CD4-positive, CD25-positive, alpha-beta regulatory T cell (primary cell): ENCODE data around the gene PGRMC1. TPM values are rescaled to one million over a fixed set of nuclear protein-coding genes. Genes with fewer than 3 reads are reported as not detected.

Experiments
- ATAC-seq, 2 donors: fragments of 150-1000 bp; cut with Tn5 transposase; one replicate each; pipeline ENCODE4 v1.10.0; 2021; ENCODE audit warnings: low read depth in 2 of 2, moderate number of reproducible peaks in 2 of 2, moderate library complexity in 1 of 2
- DNase-seq, 3 donors: peaks; one replicate each; pipeline versions ENCODE4 v3.0.0 to v3.0.0-alpha.2; 2012 to 2022; ENCODE audit warnings: mixed read lengths in 1 of 3
- H3K27ac ChIP-seq: one replicate; pipeline ENCODE4 v1.7.0; 2013; ENCODE audit warnings: mild to moderate bottlenecking, low read length; ENCODE audit not compliant: insufficient read depth, poor library complexity, severe bottlenecking
- H3K27me3 ChIP-seq: one replicate; pipeline ENCODE4 v1.7.0; 2013; ENCODE audit warnings: low read length; ENCODE audit not compliant: control insufficient read depth, insufficient read depth
- H3K36me3 ChIP-seq: one replicate; pipeline ENCODE4 v1.7.0; 2013; ENCODE audit warnings: mild to moderate bottlenecking, low read length, moderate library complexity; ENCODE audit not compliant: control insufficient read depth, insufficient read depth
- H3K4me1 ChIP-seq: 2 replicates; pipeline ENCODE4 v1.7.0; 2013; ENCODE audit warnings: mild to moderate bottlenecking, low read length; ENCODE audit not compliant: insufficient read depth, control insufficient read depth, poor library complexity, severe bottlenecking
- H3K4me3 ChIP-seq: one replicate; pipeline ENCODE4 v1.7.0; 2013; ENCODE audit warnings: low read depth, mild to moderate bottlenecking, low read length, moderate library complexity
- H3K9me3 ChIP-seq, 2 experiments: 1 replicate in 1 of 2; 2 replicates in 1 of 2; pipeline ENCODE4 v1.7.0; 2013; ENCODE audit warnings: low read length in 2 of 2, mild to moderate bottlenecking in 1 of 2, moderate library complexity in 1 of 2; ENCODE audit not compliant: control insufficient read depth in 2 of 2
- H3K27ac Mint-ChIP-seq, 3 donors: one replicate each; pipeline ENCODE4 v1.8.0; 2020 to 2022; ENCODE audit warnings: mild to moderate bottlenecking in 3 of 3, mixed read lengths in 3 of 3, moderate library complexity in 2 of 3
- H3K27me3 Mint-ChIP-seq: one replicate; pipeline ENCODE4 v1.8.0; 2022; ENCODE audit warnings: mild to moderate bottlenecking, mixed read lengths
- H3K36me3 Mint-ChIP-seq: one replicate; pipeline ENCODE4 v1.8.0; 2020; ENCODE audit warnings: mixed read lengths
- H3K4me1 Mint-ChIP-seq, 4 donors: one replicate each; pipeline ENCODE4 v1.8.0; 2020 to 2022; ENCODE audit warnings: mixed read lengths in 4 of 4, mild to moderate bottlenecking in 1 of 4
- H3K4me3 Mint-ChIP-seq, 4 donors: one replicate each; pipeline ENCODE4 v1.8.0; 2020 to 2022; ENCODE audit warnings: mild to moderate bottlenecking in 4 of 4, mixed read lengths in 4 of 4, moderate library complexity in 3 of 4
- H3K9me3 Mint-ChIP-seq, 7 donors: one replicate each; pipeline ENCODE4 v1.8.0; 2020 to 2022; ENCODE audit warnings: mixed read lengths in 7 of 7, mild to moderate bottlenecking in 3 of 7, moderate library complexity in 2 of 7
- polyA plus RNA-seq, 4 donors: library from polyadenylated mRNA; unstranded; fragments of 300-500 nt; fragmentation: Illumina TruSeq; gene quantifications; one replicate each; pipeline ENCODE4 v1.2.3, GENCODE V29; 2021
- total RNA-seq: library from RNA; stranded (reverse); gene quantifications from one replicate; pipeline ENCODE4 v1.2.3, GENCODE V29; 2022

The PGRMC1 gene
- total RNA-seq (17.9 TPM), polyA plus RNA-seq (10 to 100 TPM; 20.3 to 26.3 (median 22.3) TPM)

- Histone ChIP-seq H3K9me3 (no peaks in the 10 kb centered on the region), H3K27me3 (no peaks in the 10 kb centered on the region), H3K27ac (peak within 1 kb of the TSS; percentile 51), H3K4me1 (peaks cover 8% of the 10 kb centered on the region), H3K36me3 (peaks cover 4% of the 10 kb centered on the region), H3K4me3 (peak within 1 kb of the TSS; percentile 77)
- Mint-ChIP-seq H3K27me3 (peaks cover 15% of the 10 kb centered on the region), H3K4me1 (peaks cover 13 to 28% (median 21%) of the 10 kb centered on the region in 4 donors), H3K4me3 (peak within 1 kb of the TSS; percentile 85 to 97 (median 94)), H3K36me3 (peaks cover 4% of the 10 kb centered on the region), H3K27ac (peak within 1 kb of the TSS; percentile 48 to 93 (median 89)), H3K9me3 (peaks cover 0 to 2% (median 0%) of the 10 kb centered on the region in 7 donors)
- DNase-seq (peak; percentile 72 to 87 (median 82)), ATAC-seq (peak; percentile 97 to 98)
Observed at GRCh38 chrX:119235872-119236622, at the start of gene PGRMC1. Gene PGRMC1 (plus strand): TSS chrX:119236285. CDS start chrX:119236364, 79 bp downstream.

- Histone ChIP-seq H3K27ac (no peak overlapping the region), H3K27me3 (no peaks in the 10 kb centered on the region), H3K4me3 (no peak overlapping the region), H3K36me3 (no peaks in the 10 kb centered on the region), H3K9me3 (no peaks in the 10 kb centered on the region), H3K4me1 (no peaks in the 10 kb centered on the region)
- ATAC-seq (no peak), DNase-seq (no peak)
- H3K27me3 Mint-ChIP-seq, result peaks cover 8% of the 10 kb centered on the region
- no peaks in the 10 kb centered on the region for H3K36me3 Mint-ChIP-seq
- H3K4me3 Mint-ChIP-seq, result no peak overlapping the region
- H3K4me1 Mint-ChIP-seq, result no peaks in the 10 kb centered on the region
- peaks cover 0 to 3% (median 0%) of the 10 kb centered on the region in 7 donors for H3K9me3 Mint-ChIP-seq
- H3K27ac Mint-ChIP-seq, result no peak overlapping the region
Observed at GRCh38 chrX:119186763-119187162, 49.3 kb upstream of the PGRMC1 start.

GRCh38 chrX:119187298-119187697, 48.8 kb upstream of the PGRMC1 start:
- DNase-seq, result no peak
- Histone ChIP-seq H3K4me3 (no peak overlapping the region), H3K27me3 (no peaks in the 10 kb centered on the region), H3K27ac (no peak overlapping the region), H3K36me3 (no peaks in the 10 kb centered on the region), H3K9me3 (no peaks in the 10 kb centered on the region), H3K4me1 (no peaks in the 10 kb centered on the region)
- peaks cover 5% of the 10 kb centered on the region for H3K27me3 Mint-ChIP-seq
- ATAC-seq, result no peak
- H3K9me3 Mint-ChIP-seq, result peaks cover 0 to 3% (median 0%) of the 10 kb centered on the region in 7 donors
- H3K4me3 Mint-ChIP-seq, result no peak overlapping the region
- H3K36me3 Mint-ChIP-seq, result no peaks in the 10 kb centered on the region
- H3K27ac Mint-ChIP-seq, result no peak overlapping the region
- no peaks in the 10 kb centered on the region for H3K4me1 Mint-ChIP-seq

GRCh38 chrX:119189115-119189514, 47.0 kb upstream of the PGRMC1 start:
- H3K27ac ChIP-seq, result no peak overlapping the region
- Mint-ChIP-seq H3K36me3 (no peaks in the 10 kb centered on the region), H3K4me1 (no peaks in the 10 kb centered on the region), H3K4me3 (no peak overlapping the region), H3K27me3 (peaks cover 5% of the 10 kb centered on the region), H3K9me3 (peaks cover 0 to 3% (median 0%) of the 10 kb centered on the region in 7 donors), H3K27ac (no peak overlapping the region)
- DNase-seq, result no peak
- no peaks in the 10 kb centered on the region for H3K27me3 ChIP-seq
- H3K4me3 ChIP-seq, result no peak overlapping the region
- no peak for ATAC-seq
- H3K9me3 ChIP-seq, result no peaks in the 10 kb centered on the region
- H3K36me3 ChIP-seq, result no peaks in the 10 kb centered on the region
- H3K4me1 ChIP-seq, result no peaks in the 10 kb centered on the region

- H3K27me3 Mint-ChIP-seq, result peaks cover 5% of the 10 kb centered on the region
- DNase-seq, result no peak
Observed at GRCh38 chrX:119189595-119189994, 46.5 kb upstream of the PGRMC1 start.

GRCh38 chrX:119190091-119190681, 45.9 kb upstream of the PGRMC1 start:
- no peaks in the 10 kb centered on the region for H3K36me3 ChIP-seq
- no peaks in the 10 kb centered on the region for H3K36me3 Mint-ChIP-seq
- H3K4me1 Mint-ChIP-seq, result no peaks in the 10 kb centered on the region

More at GRCh38 chrX:119189595-119189994, 46.5 kb upstream of the PGRMC1 start:
- Histone ChIP-seq H3K4me1 (no peaks in the 10 kb centered on the region), H3K27ac (no peak overlapping the region), H3K36me3 (no peaks in the 10 kb centered on the region), H3K9me3 (no peaks in the 10 kb centered on the region), H3K4me3 (no peak overlapping the region), H3K27me3 (no peaks in the 10 kb centered on the region)
- ATAC-seq, result no peak
- H3K27ac Mint-ChIP-seq, result no peak overlapping the region
- no peaks in the 10 kb centered on the region for H3K36me3 Mint-ChIP-seq
- H3K4me3 Mint-ChIP-seq, result no peak overlapping the region
- H3K4me1 Mint-ChIP-seq, result no peaks in the 10 kb centered on the region
- H3K9me3 Mint-ChIP-seq, result peaks cover 0 to 3% (median 0%) of the 10 kb centered on the region in 7 donors

GRCh38 chrX:119190831-119191230, 45.3 kb upstream of the PGRMC1 start:
- DNase-seq (no peak), ATAC-seq (no peak)
- H3K36me3 Mint-ChIP-seq, result no peaks in the 10 kb centered on the region
- no peaks in the 10 kb centered on the region for H3K27me3 ChIP-seq
- no peak overlapping the region for H3K4me3 ChIP-seq
- H3K4me1 ChIP-seq, result no peaks in the 10 kb centered on the region
- H3K9me3 Mint-ChIP-seq, result peaks cover 0 to 5% (median 0%) of the 10 kb centered on the region in 7 donors
- H3K9me3 ChIP-seq, result no peaks in the 10 kb centered on the region
- no peak overlapping the region for H3K27ac ChIP-seq
- H3K27ac Mint-ChIP-seq, result no peak overlapping the region
- no peaks in the 10 kb centered on the region for H3K36me3 ChIP-seq
- H3K27me3 Mint-ChIP-seq, result peaks cover 5% of the 10 kb centered on the region
- no peaks in the 10 kb centered on the region for H3K4me1 Mint-ChIP-seq
- H3K4me3 Mint-ChIP-seq, result no peak overlapping the region

More at GRCh38 chrX:119190091-119190681, 45.9 kb upstream of the PGRMC1 start:
- no peaks in the 10 kb centered on the region for H3K9me3 ChIP-seq
- Mint-ChIP-seq H3K27ac (no peak overlapping the region), H3K4me3 (no peak overlapping the region), H3K9me3 (peaks cover 0 to 3% (median 0%) of the 10 kb centered on the region in 7 donors), H3K27me3 (peaks cover 5% of the 10 kb centered on the region)
- H3K4me1 ChIP-seq, result no peaks in the 10 kb centered on the region
- no peaks in the 10 kb centered on the region for H3K27me3 ChIP-seq
- no peak overlapping the region for H3K4me3 ChIP-seq
- ATAC-seq (no peak), DNase-seq (no peak)
- no peak overlapping the region for H3K27ac ChIP-seq
